Iris pigment epithelial cell (primary cell): ENCODE data around the gene FBXO36.
"Not testable (repeated sequence)": the region's sequence is repeated elsewhere in the genome, so short reads cannot be mapped to it uniquely, and the experiment has no call there.

ENCODE experiments used
- DNase-seq: peaks from one replicate; pipeline ENCODE4 v3.0.0-alpha.2; 2011; ENCODE audit warnings: low read depth

FBXO36 gene

GRCh38 chr2:229910832-229911412 is 11.4 kb upstream of the FBXO36 start:
- peak; percentile 18 for DNase-seq

GRCh38 chr2:229914171-229914570 is 8.1 kb upstream of the FBXO36 start:
- DNase-seq: no peak

GRCh38 chr2:229917793-229918192 is 4.5 kb upstream of the FBXO36 start:
- DNase-seq: no peak

- DNase-seq: peak; percentile 29
Observed at GRCh38 chr2:229920011-229920641, 2.2 kb upstream of the FBXO36 start.

- DNase-seq: peak; percentile 39
Observed at GRCh38 chr2:229921101-229921891, 1.0 kb upstream of the FBXO36 start.

DNA sequence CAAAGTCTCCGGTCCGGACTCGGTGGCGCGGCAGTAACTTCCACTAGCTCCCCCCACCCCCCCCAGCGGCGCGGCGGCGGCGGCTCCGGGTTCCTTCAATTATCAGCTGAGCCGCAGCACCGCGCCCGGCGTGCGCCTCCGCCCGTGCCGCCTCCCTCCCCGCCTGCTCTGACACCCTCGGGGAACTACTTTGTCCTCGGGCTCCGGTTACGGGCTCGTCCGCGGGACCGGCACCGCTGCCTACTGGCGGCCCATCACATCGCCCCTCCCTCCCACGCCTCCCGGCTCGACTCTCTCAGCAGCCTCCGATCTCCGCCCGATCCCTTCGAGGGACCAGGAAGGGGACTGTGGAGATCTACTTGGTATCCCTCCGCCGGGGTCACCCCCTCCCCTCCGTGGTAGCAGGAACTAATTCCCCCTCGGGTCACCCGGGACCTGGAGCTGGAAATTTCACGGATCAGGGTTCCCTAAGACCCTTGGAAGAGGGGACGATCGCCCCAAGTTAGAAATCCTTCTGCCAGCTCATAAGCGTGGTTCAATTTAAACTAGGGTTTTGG is 333 bp upstream of the FBXO36 start, which contains the start of gene TRIP12:
TRIP12 (minus strand) TSS at position 118 of the 557 bp plus-strand sequence. CDS start 41,930 bp downstream, outside the sequence.
- peak; percentile 99 for DNase-seq

GRCh38 chr2:229924541-229924940 is 2.2 kb downstream of the FBXO36 start:
- DNase-seq: not testable (repeated sequence)

- no peak for DNase-seq
Observed at GRCh38 chr2:229925201-229925600, 2.9 kb downstream of the FBXO36 start.

DNA sequence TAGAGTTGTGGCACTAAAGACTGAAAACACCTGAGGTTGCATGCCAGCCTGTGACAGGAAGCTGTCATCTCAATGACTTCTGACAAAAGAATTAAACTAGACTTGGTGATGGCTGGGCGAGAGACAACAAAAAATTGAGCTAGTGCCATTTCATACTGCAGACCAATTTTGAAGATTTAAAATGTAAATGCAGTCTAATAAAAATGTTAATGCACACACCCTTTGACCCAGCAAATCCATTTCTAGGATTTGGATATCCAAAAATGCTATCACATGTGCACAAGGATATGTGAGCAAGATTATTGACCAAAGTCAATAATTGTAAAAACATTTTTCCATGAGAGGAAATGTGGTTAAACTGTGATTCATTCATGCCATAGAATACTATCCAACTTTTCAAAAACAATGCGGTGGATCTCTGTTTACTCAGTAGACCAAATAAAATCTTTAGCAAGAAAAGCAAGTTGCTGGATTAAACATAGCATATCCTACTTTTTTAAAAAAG is 5.6 kb downstream of the FBXO36 start:
- peak; percentile 64 for DNase-seq

DNA sequence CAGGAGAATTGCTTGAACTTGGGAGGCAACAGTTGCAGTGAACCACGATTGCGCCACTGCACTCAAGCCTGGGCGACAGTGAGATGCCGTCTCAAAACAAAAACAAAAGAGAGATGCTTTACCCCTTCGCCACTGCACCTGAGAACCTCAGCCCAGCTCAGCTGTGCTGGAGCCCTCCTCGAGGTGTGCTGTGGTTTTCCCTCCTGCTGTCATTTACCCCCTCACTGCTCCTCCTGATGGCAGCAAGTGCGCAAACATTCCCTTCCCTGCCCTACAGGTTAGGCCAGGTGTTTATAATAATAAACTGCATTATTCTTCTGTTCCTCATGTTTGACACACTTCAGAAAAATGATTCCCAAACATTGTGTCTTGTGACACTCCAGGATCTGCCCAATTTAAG is 8.4 kb downstream of the FBXO36 start:
- no peak for DNase-seq

- DNase-seq: no peak
Observed at GRCh38 chr2:229931241-229931640, 8.9 kb downstream of the FBXO36 start.

DNA sequence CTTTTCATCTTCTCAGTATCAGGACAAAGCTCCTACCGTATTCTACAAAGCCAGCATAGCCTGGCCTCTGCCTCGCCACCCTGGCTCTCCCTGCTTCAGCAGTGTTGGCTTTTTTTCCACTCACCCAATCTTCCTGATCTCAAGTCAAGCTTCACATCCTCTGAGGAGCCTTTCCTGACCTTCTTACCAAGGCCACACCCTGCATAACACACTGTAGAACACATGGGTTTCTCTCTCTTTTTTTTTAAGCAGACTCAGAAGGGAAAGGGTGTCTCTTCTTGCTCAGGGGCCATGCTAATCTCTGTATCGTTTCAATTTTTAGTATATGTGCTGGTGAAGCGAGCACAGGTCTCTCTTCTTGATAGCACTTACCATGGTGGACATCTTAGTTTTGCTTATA is 15.2 kb downstream of the FBXO36 start:
- DNase-seq: no peak

DNA sequence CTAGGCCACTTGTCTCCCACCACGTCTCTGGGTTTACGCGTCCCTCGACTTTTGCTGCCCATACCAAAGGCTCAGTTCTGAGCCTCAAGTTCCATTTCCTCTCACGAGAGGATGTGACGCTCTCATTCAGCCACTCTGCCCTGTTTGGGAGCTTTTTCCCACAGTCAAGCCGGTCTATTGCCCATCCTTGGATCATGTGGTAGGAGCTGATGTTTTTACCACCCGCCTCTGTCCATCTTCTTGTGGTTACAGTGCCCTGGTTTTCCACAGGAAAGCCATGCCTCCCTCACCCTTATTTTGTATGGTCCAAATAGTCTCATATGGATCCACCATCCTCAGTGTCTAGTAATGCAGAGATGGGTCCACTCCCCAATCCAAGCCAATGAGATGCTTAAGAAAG is 20.4 kb downstream of the FBXO36 start:
- no peak for DNase-seq

- DNase-seq: no peak
Observed at GRCh38 chr2:229943171-229943570, 20.9 kb downstream of the FBXO36 start.

DNA sequence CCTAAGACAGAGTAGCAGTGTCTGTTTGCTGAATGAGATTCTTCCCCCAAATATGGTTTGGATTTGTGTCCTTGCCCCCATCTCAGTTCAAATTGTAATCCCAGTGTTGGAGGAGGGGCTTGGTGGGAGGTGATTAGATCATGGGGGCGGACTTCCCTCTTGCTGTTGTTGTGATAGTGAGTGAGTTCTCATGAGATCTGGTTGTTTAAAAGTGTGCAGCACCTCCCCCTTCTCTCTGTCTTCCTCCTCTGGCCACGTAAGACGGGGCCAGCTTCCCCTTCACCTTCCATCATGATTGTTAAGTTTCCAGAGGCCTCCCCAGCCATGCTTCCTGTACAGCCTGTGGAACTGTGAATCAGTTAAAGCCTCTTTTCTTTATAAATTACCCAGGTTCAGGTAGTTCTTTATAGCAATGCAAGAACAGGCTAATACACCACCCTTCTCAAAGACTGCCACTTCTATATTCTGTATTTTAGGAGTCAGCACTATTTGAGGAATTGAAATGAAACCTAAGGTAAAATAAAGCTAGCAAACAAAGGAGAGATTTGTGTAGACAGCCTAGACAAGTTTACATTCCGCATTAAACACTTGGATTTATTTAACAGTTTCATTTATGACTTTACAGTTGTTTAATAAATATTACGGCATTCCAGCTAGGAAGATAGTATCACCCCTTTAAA is 21.6 kb downstream of the FBXO36 start:
- DNase-seq: peak; percentile 17

DNA sequence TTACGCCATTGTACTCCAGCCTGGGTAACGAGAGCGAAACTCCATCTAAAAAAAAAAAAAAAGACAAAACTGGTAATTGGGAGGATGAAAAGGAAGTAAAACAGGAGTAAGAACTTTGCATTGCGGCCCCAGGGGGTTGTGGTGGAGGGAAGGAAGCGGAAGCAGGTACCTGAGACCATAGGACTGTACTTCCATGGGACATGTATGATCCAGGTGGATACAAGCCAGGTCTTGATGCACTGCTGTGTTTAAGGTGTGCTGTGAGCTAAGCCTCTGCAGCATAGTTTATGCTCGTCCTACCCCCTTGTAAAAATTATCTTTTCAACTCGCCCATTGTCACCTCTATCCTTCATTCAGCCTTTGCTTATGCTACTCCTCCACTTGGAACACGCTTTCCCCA is 23.7 kb downstream of the FBXO36 start:
- no peak for DNase-seq

GRCh38 chr2:229947544-229947943 is 25.2 kb downstream of the FBXO36 start:
- DNase-seq: no peak

DNA sequence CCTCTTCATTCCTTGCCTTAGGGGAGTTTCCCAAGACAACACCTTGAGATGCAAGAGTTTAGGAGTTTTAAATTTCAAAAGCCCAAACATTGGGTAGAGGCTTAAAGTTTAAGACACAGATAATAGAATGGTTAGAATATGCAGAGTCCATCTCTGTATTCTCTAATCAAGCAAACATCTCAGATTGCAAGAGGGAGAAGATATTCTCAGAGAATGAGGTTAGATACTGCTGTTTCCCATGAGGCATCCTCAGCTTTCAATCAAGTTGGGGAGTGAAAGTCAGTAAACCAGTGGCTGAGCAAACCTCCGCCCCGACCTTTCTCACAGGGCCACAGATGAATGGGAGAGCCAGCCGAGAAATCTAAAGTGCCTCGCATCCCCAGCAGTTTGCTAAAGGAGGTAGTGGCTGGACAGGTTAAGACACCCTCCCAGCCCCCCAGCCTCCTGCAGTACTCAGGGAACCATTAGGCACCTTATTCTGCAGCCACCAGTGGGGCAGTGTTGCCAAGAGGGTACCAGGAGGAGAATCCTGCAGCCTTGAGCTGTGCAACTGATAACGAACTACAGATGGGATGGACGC is 30.0 kb downstream of the FBXO36 start:
- DNase-seq: no peak

DNA sequence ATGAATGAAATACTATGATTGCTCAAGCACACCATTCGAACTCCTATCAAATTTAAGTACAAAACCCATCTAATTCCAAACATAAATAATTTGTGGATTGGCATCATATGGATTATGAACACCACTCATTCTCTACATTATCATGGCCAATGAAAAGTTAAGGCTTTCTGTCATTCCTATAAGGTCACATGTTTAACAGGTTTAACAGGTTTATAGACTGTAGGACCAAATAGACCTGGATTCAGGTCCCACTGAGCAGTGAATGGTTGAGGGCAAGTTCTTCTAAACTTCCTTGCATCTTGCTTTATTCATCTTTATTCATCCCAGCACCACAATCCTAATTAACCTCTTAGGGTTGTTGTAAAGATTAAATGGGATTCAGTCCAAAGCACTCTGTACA is 33.4 kb downstream of the FBXO36 start:
- no peak for DNase-seq

DNA sequence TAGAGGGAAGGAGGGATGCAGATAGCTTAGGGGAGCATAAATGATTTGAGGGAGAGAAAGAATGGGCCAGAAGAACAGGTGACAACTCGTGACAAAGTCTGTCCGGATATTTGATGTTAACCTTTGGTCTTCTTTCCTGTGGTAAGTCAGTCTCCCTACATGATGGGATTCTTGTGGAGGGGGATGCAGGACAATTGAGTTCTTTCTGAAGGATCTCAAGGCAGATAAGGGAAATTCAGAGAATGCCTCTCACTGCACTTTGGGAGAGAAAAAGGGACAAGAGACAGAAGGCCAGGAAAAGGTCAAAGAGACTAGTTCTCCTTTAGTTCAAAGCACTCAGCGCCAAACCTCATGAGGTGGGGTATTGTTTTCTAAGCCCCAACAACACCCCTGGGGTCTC is 34.2 kb downstream of the FBXO36 start:
- no peak for DNase-seq

DNA sequence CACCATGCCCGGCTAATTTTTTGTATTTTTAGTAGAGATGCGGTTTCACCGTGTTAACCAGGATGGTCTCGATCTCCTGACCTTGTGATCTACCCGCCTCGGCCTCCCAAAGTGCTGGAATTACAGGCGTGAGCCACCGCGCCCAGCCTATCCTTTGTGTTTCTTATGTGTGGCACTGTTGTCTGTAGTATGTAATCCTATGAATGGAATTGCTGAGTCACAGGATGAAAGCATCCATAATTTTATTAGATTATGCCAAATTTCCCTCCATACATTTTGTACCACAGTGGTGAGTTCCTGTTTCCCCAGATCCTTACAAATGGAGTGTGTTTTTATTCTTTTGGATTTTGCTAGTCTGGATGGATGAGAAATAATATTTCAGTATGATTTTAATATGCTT is 41.3 kb downstream of the FBXO36 start:
- DNase-seq: peak; percentile 28

GRCh38 chr2:229969921-229970320 is 47.6 kb downstream of the FBXO36 start:
- DNase-seq: no peak
